ENCODE measurements around the gene PACRG. TPM values are rescaled to one million over a fixed set of nuclear protein-coding genes. Genes with fewer than 3 reads are reported as not detected.

PACRG gene
- total and polyA plus RNA-seq, 2 of the 8 experiments (the other 6 are each of a cell fraction or from before 2014, with no cell fraction given), result 0.44 to 0.54 TPM

DNA sequence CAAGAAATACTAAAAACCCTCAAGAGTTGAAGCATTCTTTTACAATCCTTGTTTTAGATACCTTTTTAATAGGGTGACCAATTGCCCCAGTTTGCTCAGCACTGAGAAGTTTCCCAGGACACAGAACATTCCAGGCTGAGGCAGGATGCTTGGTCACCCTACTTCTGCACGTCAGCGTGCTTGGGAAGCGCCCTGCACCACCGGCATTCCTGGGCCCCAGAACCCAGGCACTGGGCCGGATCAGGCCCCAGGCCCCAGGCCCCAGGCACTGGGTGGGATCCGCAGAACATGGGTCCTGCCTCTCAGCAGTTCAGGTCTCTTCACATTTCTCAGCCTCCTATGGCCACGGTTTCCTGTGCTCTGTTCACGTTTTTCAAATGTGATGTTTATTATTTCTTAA, 472.9 kb downstream of the PACRG start:
- no peaks in the 10 kb centered on the region for H3K36me3 ChIP-seq (ENCODE audit: control insufficient read depth in 2 of 4, insufficient read depth in 4 of 4, low read length in 3 of 4)
- no peak for DNase-seq (ENCODE audit: low read depth in 1 of 2, low spot score in 2 of 2)
- 93% methylated on average over 7 of the region's 8 CpGs; no CpG with 5 or more reads in 1 of the 2 experiments for WGBS, 2 experiments (ENCODE audit: extremely low coverage in 1 of 2, insufficient coverage in 1 of 2, insufficient read length in 1 of 2, insufficient replicate concordance in 2 of 2, low coverage in 1 of 2, low lambda C conversion rate in 2 of 2, missing lambda C conversion rate in 1 of 2)
- no peak overlapping the region for H4K91ac ChIP-seq (replicated peaks; ENCODE audit: insufficient read length, low read length)
- no peaks in the 10 kb centered on the region for H3K27me3 ChIP-seq (replicated peaks in 1 of 4; ENCODE audit: control insufficient read depth in 3 of 4, extremely low read depth in 1 of 4, insufficient read depth in 3 of 4, low read length in 3 of 4)
- H2BK12ac ChIP-seq (ENCODE audit: low read depth, low read length), result no peak overlapping the region
- no peak overlapping the region for H2BK120ac ChIP-seq (replicated peaks; ENCODE audit: low read depth, low read length)
- H3K9me3 ChIP-seq (ENCODE audit: insufficient read depth in 2 of 2, low read depth in 1 of 2, low read length in 1 of 2), result no peaks in the 10 kb centered on the region
- H3K9ac ChIP-seq (replicated peaks in 1 of 4; ENCODE audit: extremely low read depth in 1 of 4, low read depth in 3 of 4, low read length in 3 of 4), result no peak overlapping the region
- H4K5ac ChIP-seq (ENCODE audit: insufficient read length, low read depth, low read length), result no peak overlapping the region
- H3K4me3 ChIP-seq (ENCODE audit: extremely low read depth in 1 of 4, insufficient read depth in 2 of 4, low read depth in 3 of 4, low read length in 4 of 4), result no peak overlapping the region
- no peaks in the 10 kb centered on the region for H3K23me2 ChIP-seq (ENCODE audit: low read depth, low read length)
- no peak overlapping the region for H3K18ac ChIP-seq (ENCODE audit: extremely low read depth, low read length)
- TF ChIP-seq TCF12 (IDR thresholded peaks at IDR 0.05; ENCODE audit: low read depth, low read length), result no peak
- ChIA-PET POLR2A (ENCODE audit: partially characterized antibody) (no interaction called here), CTCF (ENCODE audit: partially characterized antibody) (no interaction called here)
- H3K79me2 ChIP-seq (ENCODE audit: control insufficient read depth in 1 of 2, insufficient read depth in 2 of 2, low read length in 2 of 2), result no peaks in the 10 kb centered on the region
- no peak for FAIRE-seq
- H3K56ac ChIP-seq (replicated peaks; ENCODE audit: insufficient read length, low read depth, low read length), result no peak overlapping the region
- H2AK5ac ChIP-seq (ENCODE audit: low read depth, low read length), result no peak overlapping the region
- no peak overlapping the region for H3K4me2 ChIP-seq (ENCODE audit: insufficient read depth in 1 of 2, low read depth in 2 of 2, low read length in 2 of 2)
- H2AFZ ChIP-seq (ENCODE audit: low read length), result no peak overlapping the region
- H2BK20ac ChIP-seq (ENCODE audit: low read length), result no peak overlapping the region
- no peak overlapping the region for H3K4ac ChIP-seq (replicated peaks; ENCODE audit: insufficient read length, low read depth, low read length)
- no peaks in the 10 kb centered on the region for H4K20me1 ChIP-seq (replicated peaks in 1 of 2; ENCODE audit: control insufficient read depth in 1 of 2, insufficient read depth in 2 of 2, low read length in 2 of 2)
- H3K14ac ChIP-seq (ENCODE audit: insufficient read length), result no peak overlapping the region
- no peak overlapping the region for H3K27ac ChIP-seq (ENCODE audit: low read depth, low read length)
- H2BK5ac ChIP-seq (ENCODE audit: low read depth, low read length), result no peak overlapping the region
- no peak overlapping the region for H2BK15ac ChIP-seq (ENCODE audit: low read length)
- no peak overlapping the region; the same call in 1 of the 2 replicates for H4K8ac ChIP-seq (ENCODE audit: extremely low read depth, insufficient read depth, low read length)
- H3K79me1 ChIP-seq (ENCODE audit: low read depth, low read length), result no peaks in the 10 kb centered on the region
- H3K23ac ChIP-seq (ENCODE audit: insufficient read length), result no peak overlapping the region
- 0 out of 7 replicates have a peak, but pooled peaks cover 0 to 3% (median 0%) of the 10 kb centered on the region in 4 experiments for H3K4me1 ChIP-seq (replicated peaks in 1 of 4; ENCODE audit: control insufficient read depth in 3 of 4, insufficient read depth in 4 of 4, low read length in 3 of 4)
